Stimulated activated CD8-positive, alpha-beta memory T cell treated with anti-CD3 and anti-CD28 coated beads, Interleukin-4, amount 100 ng/mL, for 48 hours (primary cell): Measurements from ENCODE around the gene THSD7A.

Experiments
- DNase-seq: peaks from one replicate; pipeline ENCODE4 v3.0.0-alpha.2; 2020

The THSD7A gene

DNA sequence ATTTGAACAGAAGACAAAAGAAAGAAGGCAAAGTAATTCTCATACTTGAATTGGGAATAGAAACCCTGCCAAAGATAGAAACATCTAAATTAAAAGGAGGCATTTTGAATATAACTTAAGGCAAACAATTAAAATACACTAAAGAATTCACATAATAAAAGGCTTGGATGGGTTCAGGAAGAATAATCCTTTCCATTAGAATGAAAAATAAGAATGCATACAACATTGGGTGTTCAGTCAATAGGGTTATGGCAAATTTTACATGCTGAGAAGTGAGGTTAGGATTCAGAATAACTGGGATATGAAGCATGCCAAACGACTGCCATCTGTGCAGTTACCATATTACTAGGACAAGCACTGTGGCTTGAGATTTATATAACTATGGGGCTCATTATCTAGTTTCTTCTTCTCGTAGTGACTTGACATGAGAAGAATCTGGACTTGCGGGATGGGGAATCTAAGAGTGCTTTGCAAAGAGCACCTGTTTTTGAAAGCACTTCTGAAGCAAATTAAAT lies 326.5 kb downstream of the THSD7A start:
- DNase-seq = no peak

DNA sequence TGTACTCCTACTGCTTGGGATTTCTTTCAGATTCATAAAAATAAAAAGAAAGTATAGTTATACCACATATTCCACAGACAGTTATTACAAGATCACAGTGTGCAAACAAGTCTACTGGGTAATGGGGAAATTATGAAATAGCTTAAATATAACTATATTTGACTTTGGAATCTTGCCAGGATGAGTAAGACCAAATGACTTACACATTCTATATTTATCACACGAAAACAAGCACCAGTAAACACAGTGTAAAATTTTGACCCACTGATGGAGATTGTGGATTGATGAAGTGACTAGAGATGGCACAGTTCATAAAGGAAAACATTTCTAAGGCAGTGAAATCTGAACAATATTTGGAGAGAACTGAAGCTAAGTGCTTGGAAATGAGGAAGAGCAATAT lies 339.7 kb downstream of the THSD7A start:
- DNase-seq = no peak

DNA sequence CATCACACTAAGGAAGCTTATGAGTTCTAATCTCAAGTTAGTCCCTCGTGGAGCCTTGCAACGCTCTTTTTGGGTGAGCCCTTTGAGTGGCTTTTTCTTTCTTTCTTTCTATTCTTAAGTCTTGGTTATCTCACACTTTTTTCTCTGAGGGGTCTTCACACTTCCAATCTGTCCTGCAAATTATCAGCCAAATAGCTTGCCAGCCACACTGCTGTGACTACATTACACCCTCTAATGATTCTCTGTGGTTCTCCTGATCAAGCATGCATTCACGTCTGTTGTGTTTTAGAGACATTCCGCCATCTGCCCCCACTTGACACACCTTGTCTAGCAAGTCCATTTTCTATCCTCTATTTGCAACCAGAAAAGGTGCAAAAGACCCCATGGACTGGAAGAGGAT lies 340.2 kb downstream of the THSD7A start:
- DNase-seq = no peak

GRCh38 chr7:11489280-11489679 lies 342.7 kb downstream of the THSD7A start:
- DNase-seq = no peak

GRCh38 chr7:11486271-11486670 lies 345.7 kb downstream of the THSD7A start:
- no peak for DNase-seq

- DNase-seq = no peak
Measured at GRCh38 chr7:11485636-11486035, 346.4 kb downstream of the THSD7A start.

- DNase-seq = no peak
Measured at GRCh38 chr7:11480143-11480542, 351.9 kb downstream of the THSD7A start.

GRCh38 chr7:11478882-11479281 lies 353.1 kb downstream of the THSD7A start:
- no peak for DNase-seq

DNA sequence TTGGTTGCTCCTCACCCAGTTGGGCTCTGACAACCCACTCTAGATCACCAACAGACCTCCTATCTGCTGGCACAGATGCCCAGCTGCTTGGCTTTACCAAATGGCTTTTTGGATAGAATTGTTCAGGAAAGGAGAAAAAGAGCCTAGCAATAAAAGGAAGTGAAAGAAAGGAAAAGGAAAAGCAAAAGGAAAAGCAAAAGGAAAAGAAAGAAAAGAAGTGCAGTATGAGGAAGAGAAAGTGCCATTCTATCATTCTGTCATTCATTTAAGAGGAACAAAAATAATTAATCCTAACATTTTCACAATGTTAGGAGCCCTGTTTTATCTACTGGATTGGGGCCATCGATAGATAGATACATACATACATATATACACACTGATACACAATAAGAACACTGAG lies 353.6 kb downstream of the THSD7A start:
- no peak for DNase-seq

- no peak for DNase-seq
Measured at GRCh38 chr7:11474902-11475585, 357.0 kb downstream of the THSD7A start.

DNA sequence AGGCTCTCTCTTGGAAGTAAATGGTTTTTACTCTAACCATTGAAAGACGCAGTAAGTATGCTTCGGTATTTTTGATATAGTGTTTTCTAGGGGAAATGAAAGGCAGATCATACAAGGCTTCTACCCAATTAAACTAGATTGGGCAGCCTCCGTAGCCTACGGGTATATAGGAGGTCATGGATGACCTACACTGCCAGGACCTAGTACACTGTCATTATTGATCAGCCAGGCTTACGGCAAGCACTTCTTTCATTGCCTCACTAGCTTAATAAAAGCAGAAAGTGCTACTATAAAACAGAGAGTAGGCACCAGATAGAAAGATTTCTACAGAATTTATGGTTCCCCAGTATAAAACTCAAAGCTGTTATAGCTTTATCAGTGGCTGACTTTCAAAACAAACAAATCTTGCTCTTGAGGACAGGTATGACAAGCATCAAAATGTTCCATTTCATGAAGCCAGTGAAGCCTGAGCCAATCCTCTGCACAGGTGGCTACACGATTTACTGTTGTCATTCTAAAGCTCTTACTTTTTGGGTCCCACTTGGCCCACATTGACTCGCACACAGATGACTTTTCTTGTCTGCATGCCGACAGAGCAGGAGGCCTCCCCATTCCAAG lies 358.1 kb downstream of the THSD7A start:
- DNase-seq = no peak

GRCh38 chr7:11473220-11473619 lies 358.8 kb downstream of the THSD7A start:
- no peak for DNase-seq

DNA sequence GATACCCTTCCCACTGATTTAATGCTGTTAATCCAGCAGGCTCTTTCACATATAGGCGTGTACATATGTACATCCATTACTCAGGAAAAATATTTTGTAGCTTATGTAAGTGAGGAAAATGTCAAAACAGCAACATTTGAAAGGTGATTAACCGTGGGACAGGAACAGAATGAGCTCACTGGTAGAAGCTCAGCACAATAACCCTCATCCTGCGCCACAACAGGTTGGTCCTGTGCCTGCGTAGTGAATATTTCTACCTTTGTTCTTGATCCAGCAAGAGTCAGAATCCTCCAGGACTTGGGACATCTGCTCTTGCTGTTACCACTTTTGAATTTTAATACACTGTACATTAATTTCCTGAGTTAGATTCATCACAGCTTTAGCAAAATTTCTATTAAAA lies 359.4 kb downstream of the THSD7A start:
- DNase-seq = no peak

GRCh38 chr7:11471255-11471654 lies 360.7 kb downstream of the THSD7A start:
- no peak for DNase-seq

DNA sequence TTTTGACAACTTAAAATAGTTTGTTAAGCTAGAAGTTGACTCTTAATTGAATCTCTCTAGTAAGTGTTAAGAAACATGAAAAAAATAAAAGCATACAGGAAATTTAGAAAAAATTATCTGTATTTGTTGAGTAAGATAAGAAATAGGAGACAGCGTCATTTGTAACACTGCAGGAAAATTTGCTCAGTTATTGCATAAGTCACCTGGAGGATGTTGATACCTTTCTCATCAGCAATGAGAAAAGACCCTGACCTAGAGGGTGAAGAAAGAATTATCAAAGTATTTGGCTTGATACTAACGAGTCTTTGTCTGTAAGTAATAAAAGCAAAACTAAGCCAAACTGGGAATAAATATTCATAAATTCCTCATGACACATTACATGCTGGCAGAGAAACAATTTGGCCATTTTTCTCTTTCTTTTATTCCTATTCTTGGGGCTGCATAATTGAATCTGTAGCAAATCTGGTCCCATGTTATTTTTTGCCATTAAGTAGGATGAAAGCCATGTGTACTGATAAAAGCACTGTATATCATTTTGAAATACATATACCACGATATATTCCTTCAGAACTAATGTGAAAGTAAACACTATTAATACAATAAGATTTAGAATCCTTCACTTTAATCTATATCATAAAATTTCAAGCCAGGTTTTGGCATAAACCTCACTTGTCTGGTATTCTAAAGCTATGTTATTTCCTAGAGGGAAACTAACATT lies 362.8 kb downstream of the THSD7A start:
- no peak for DNase-seq

- DNase-seq = no peak
Measured at GRCh38 chr7:11466517-11467105, 365.4 kb downstream of the THSD7A start.

DNA sequence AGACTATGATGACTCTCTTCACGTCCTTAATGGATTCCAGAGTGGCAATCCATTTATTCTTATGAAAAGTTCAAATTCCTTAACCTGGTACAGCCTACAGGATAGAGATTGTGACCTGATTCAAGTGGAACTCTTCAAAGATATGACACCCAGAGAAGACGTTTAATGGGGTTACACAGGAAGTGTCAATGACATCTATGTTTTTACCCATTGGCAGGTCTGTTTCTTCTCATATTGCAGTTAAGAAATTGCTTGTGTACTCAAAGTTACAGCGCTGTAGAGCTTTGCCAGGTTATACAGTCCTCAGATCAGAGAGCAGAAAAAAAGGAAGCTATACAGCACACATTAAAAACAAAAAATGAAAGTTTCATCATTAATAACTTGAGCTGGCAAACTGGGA lies 367.4 kb downstream of the THSD7A start:
- DNase-seq = no peak

- no peak for DNase-seq
Measured at GRCh38 chr7:11461946-11462345, 370.1 kb downstream of the THSD7A start.

DNA sequence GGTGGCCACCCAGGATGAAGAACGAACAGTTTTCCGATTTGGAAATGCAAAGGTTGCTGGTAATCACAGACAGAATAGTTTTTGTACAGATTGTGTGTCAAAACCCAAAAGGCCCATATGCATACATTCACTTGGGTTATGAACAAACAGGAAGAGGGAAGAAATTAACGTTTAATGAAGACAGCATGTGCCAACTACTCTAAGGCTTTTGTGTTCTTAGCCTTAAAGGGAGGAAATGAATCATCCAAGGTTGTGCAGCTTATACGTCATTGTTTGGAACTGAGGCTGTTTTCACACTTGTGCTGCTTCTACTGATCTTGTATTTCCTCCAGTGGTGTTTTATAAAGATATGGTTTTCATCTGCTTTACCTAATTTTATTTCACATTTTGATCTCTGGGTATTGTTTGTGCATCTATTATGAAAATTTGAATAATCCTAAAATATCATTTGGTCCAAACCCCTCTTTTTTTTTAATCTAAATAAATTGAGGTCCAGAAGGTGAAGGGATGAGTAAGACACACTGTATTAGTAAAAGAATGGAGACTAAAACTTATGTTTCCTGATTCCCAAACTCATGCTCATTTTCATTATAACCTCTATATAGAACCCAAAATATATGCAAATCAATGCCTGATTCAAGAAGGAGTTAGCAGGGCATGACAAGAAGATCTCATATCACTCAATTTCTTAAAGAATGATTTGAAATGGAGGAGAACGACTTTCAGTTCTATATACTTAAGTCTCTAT lies 373.1 kb downstream of the THSD7A start:
- no peak for DNase-seq

DNA sequence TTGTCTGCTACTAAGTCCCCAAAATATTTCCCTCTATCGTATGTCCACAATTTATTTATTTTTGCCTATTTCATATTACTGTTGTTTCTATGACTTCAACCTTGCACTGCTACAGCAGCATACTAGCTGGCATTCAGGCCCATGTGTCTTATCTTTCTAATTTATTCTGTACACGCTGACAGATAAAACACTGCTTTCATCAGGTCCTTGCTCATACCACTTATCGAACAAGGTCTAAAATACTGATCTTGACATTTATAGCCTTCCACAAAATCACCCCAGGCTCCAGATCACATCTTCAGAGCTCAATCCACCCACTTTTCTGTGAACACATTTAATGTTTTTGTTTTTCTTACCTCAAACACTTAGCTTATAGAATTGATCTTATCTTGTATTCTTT lies 374.6 kb downstream of the THSD7A start:
- no peak for DNase-seq

DNA sequence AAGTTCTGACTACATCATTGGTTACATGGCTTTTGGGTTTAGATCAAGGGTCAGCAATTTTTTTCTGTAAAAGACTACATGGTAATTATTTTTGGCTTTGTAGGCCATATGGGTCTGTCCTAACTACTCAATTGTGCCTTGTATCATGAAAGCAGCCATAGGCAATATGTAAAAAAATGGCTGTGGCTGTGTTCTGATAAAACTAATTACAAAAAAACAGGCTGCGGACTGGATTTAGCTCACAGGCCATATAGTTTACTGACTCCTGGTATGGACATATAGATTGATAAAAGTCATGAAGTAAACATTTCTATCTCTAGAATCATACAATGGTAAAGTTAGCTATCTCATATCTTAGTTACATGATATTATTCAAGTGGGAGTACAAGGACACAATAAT lies 375.4 kb downstream of the THSD7A start:
- no peak for DNase-seq

DNA sequence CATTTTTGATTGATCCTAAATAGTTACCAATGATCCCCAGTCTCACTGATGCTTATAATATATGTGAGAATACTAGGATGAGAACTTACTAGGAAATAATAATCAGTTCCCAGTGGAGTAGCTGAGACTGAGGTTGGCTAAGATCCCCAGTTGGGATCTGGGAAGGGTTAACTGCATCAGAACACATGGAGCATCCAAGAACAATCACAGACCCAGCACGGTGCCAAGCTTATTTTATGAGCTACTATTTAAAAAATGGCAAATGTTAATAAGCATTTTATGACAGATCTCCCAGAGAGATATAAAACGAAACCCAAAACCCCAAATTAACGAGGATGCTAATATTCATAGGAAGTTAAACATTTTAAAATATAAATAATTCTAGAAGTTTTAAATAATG lies 379.5 kb downstream of the THSD7A start:
- DNase-seq = no peak

DNA sequence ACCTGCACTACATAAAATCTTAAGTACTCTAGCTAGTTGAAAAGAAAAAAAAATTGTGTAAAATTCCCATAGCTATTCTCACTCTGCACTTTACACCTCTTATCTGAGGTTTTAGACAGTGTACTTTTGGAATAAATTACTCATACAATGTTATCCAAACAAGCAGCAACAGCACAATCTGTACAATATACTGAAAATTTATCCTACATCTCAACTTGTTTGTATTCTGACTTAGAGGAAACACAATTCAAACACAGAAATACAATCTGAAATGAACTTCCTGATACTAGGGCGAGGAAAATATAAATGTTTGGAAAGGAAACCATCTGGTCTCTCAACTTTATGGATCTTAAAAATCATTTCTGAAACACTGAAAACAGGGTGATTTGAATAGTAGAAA lies 381.7 kb downstream of the THSD7A start:
- no peak for DNase-seq
